ENCODE data around the gene RNF7. TPM values are rescaled to one million over a fixed set of nuclear protein-coding genes. Genes with fewer than 3 reads are reported as not detected.
"Not testable (repeated sequence)": the region's sequence is repeated elsewhere in the genome, so short reads cannot be mapped to it uniquely, and the experiment has no call there.

Gene RNF7
- total RNA-seq, 2 donors from 2014 or later, result 53.9 to 54.7 TPM

DNA sequence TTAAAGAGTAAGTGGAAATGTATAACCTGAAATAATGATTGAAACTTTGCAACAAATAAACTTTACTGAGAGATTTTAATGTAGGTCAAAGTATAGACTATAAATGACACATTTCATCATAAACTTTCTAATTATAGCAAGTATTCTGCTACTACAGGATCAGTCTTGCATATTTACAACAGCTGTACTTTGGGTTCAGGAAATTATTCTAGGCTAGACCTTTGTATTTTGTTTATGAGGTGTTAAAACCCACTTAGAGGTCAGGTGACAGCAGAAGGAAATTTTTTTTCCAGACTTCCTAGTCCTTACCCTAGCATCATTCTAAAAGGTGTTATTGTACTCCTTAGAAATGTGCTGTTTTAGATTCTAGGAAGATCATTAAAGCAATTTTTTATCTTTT is 2.3 kb downstream of the RNF7 start:
- DNase-seq (ENCODE audit: low spot score) (no peak), ATAC-seq (ENCODE audit: insufficient number of reproducible peaks, low FRiP score, low read depth) (no peak)
- H3K36me3 ChIP-seq, result peaks cover 4% of the 10 kb centered on the region
- TF ChIP-seq CTCF (IDR thresholded peaks at IDR 0.05), result no peak
- no peaks in the 10 kb centered on the region for H3K9me3 ChIP-seq
- H3K4me1 ChIP-seq (ENCODE audit: control insufficient read depth in 1 of 2, low read depth in 2 of 2), result peaks cover 35 to 40% of the 10 kb centered on the region in 2 donors
- H3K4me3 ChIP-seq, result peak overlapping the region; percentile 82
- no peaks in the 10 kb centered on the region for H3K27me3 ChIP-seq (replicated peaks; ENCODE audit: insufficient read depth)
- H3K27ac ChIP-seq, result peak overlapping the region in 1 of 2 donors; percentile 13

- Histone ChIP-seq H3K9me3 (no peaks in the 10 kb centered on the region), H3K36me3 (peaks cover 19% of the 10 kb centered on the region), H3K4me3 (no peak overlapping the region), H3K27ac (no peak overlapping the region), H3K4me1 (ENCODE audit: control insufficient read depth in 1 of 2, low read depth in 2 of 2) (peaks cover 35 to 40% of the 10 kb centered on the region in 2 donors), H3K27me3 (replicated peaks; ENCODE audit: insufficient read depth) (no peaks in the 10 kb centered on the region)
- no peak for TF ChIP-seq CTCF (IDR thresholded peaks at IDR 0.05)
- DNase-seq (ENCODE audit: low spot score), result no peak
- no peak for ATAC-seq (ENCODE audit: insufficient number of reproducible peaks, low FRiP score, low read depth)
These were observed 5.2 kb downstream of the RNF7 start for GRCh38 chr3:141743305-141743704.

DNA sequence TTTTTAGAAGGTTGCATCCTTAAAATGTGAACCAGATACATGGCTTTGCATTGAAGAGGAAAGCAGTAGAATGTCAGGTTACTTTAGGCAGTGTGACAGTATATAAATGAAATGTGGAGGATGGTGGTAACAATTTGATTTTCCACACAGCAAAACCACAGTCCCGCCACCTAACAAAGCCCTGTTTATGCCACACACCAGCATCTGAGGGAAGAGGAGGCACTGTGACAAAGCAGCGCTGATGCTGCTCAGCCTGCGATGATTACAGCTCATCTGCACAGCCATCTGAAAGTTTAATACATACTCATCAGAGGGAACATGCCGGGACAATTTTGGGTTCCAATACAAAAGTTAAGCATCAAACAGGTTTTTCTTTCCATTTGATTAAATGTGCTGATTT is 8.9 kb downstream of the RNF7 start:
- DNase-seq (ENCODE audit: low spot score), result no peak
- no peak for TF ChIP-seq CTCF (IDR thresholded peaks at IDR 0.05)
- ATAC-seq (ENCODE audit: insufficient number of reproducible peaks, low FRiP score, low read depth), result no peak
- Histone ChIP-seq H3K4me3 (no peak overlapping the region), H3K27me3 (replicated peaks; ENCODE audit: insufficient read depth) (no peaks in the 10 kb centered on the region), H3K27ac (no peak overlapping the region), H3K36me3 (peaks cover 25% of the 10 kb centered on the region), H3K9me3 (no peaks in the 10 kb centered on the region), H3K4me1 (ENCODE audit: control insufficient read depth in 1 of 2, low read depth in 2 of 2) (peaks cover 9 to 11% of the 10 kb centered on the region in 2 donors)

- ATAC-seq (ENCODE audit: insufficient number of reproducible peaks, low FRiP score, low read depth) (no peak), DNase-seq (ENCODE audit: low spot score) (no peak)
- Histone ChIP-seq H3K27ac (no peak overlapping the region), H3K36me3 (peaks cover 6% of the 10 kb centered on the region), H3K4me1 (ENCODE audit: control insufficient read depth in 1 of 2, low read depth in 2 of 2) (no peaks in the 10 kb centered on the region), H3K4me3 (no peak overlapping the region), H3K9me3 (no peaks in the 10 kb centered on the region), H3K27me3 (replicated peaks; ENCODE audit: insufficient read depth) (no peaks in the 10 kb centered on the region)
- TF ChIP-seq CTCF (IDR thresholded peaks at IDR 0.05), result no peak
These were observed 15.3 kb downstream of the RNF7 start for GRCh38 chr3:141753399-141753798.

DNA sequence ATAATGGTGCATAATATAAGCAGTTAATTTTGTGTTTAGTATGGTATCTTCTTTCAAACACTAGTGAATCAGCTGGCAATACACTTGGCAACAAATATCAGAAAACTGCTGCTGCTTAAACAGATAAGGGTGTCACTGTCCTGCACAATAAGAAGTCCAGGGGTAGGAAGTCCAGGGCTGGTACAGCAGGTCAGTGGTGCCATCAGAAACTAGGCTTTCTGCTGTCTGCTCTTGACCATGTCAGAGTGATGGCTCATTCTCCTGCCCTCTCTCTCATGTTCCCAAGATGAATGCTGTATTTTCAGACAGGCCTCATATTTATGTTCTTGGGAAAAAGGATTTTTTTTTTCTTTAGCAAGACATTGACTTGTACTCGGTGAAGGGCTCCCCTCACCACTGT is 15.9 kb downstream of the RNF7 start:
- H3K27me3 ChIP-seq (replicated peaks; ENCODE audit: insufficient read depth), result no peaks in the 10 kb centered on the region
- H3K27ac ChIP-seq, result no peak overlapping the region
- H3K4me3 ChIP-seq, result no peak overlapping the region
- no peaks in the 10 kb centered on the region for H3K4me1 ChIP-seq (ENCODE audit: control insufficient read depth in 1 of 2, low read depth in 2 of 2)
- no peak for DNase-seq (ENCODE audit: low spot score)
- H3K36me3 ChIP-seq, result peaks cover 1% of the 10 kb centered on the region
- ATAC-seq (ENCODE audit: insufficient number of reproducible peaks, low FRiP score, low read depth), result no peak
- H3K9me3 ChIP-seq, result no peaks in the 10 kb centered on the region
- no peak for TF ChIP-seq CTCF (IDR thresholded peaks at IDR 0.05)

- not testable (repeated sequence) for DNase-seq (ENCODE audit: low spot score); H3K27ac ChIP-seq; ATAC-seq (ENCODE audit: insufficient number of reproducible peaks, low FRiP score, low read depth); H3K27me3 ChIP-seq (replicated peaks; ENCODE audit: insufficient read depth); H3K4me3 ChIP-seq; H3K9me3 ChIP-seq; H3K36me3 ChIP-seq; H3K4me1 ChIP-seq (ENCODE audit: control insufficient read depth in 1 of 2, low read depth in 2 of 2)
These were observed 24.5 kb downstream of the RNF7 start for GRCh38 chr3:141762552-141762951.
